Stomach smooth muscle (tissue), 2 donors: ENCODE data around the gene BRD4.
A peak's percentile ranks its signal among the peaks of the same experiment; 100 is the strongest.

ENCODE experiments used
- H3K27ac ChIP-seq: one replicate; pipeline ENCODE4 v1.7.0; 2013; ENCODE audit warnings: mild to moderate bottlenecking, low read length, inconsistent platforms
- H3K27me3 ChIP-seq, 2 donors: one replicate each; pipeline ENCODE4 v1.7.0; 2013; ENCODE audit warnings: low read length in 2 of 2; ENCODE audit not compliant: insufficient read depth in 2 of 2, control insufficient read depth in 1 of 2
- H3K36me3 ChIP-seq, 2 donors: one replicate each; pipeline ENCODE4 v1.7.0; 2013; ENCODE audit warnings: low read length in 2 of 2; ENCODE audit not compliant: control insufficient read depth in 2 of 2, insufficient read depth in 2 of 2
- H3K4me1 ChIP-seq: one replicate; pipeline ENCODE4 v1.7.0; 2013; ENCODE audit warnings: low read length; ENCODE audit not compliant: control insufficient read depth, insufficient read depth
- H3K4me3 ChIP-seq, 2 donors: one replicate each; pipeline ENCODE4 v1.7.0; 2013; ENCODE audit warnings: low read length in 2 of 2
- H3K9ac ChIP-seq, 2 donors: one replicate each; pipeline ENCODE4 v1.7.0; 2013; ENCODE audit warnings: low read length in 2 of 2, mild to moderate bottlenecking in 1 of 2
- H3K9me3 ChIP-seq, 2 donors: one replicate each; pipeline ENCODE4 v1.7.0; 2013; ENCODE audit warnings: low read length in 2 of 2; ENCODE audit not compliant: control insufficient read depth in 2 of 2
- donor health status: healthy.
- donor health status: Pancreatic carcinoma.

Gene BRD4

GRCh38 chr19:15330801-15331418, 1.4 kb downstream of the BRD4 start:
- Histone ChIP-seq H3K9ac (peak overlapping the region; percentile 78 to 90), H3K9me3 (no peaks in the 10 kb centered on the region), H3K27ac (peak overlapping the region; percentile 62), H3K4me1 (peaks cover 39% of the 10 kb centered on the region), H3K36me3 (no peaks in the 10 kb centered on the region), H3K4me3 (peak overlapping the region; percentile 88 to 92), H3K27me3 (no peaks in the 10 kb centered on the region)

- H3K4me3 ChIP-seq = no peak overlapping the region
- no peaks in the 10 kb centered on the region for H3K9me3 ChIP-seq
- no peaks in the 10 kb centered on the region for H3K36me3 ChIP-seq
- H3K9ac ChIP-seq = no peak overlapping the region
- no peaks in the 10 kb centered on the region for H3K27me3 ChIP-seq
- no peak overlapping the region for H3K27ac ChIP-seq
- peaks cover 61% of the 10 kb centered on the region for H3K4me1 ChIP-seq
Observed at GRCh38 chr19:15328312-15328711, 4.0 kb downstream of the BRD4 start.

- Histone ChIP-seq H3K9me3 (no peaks in the 10 kb centered on the region), H3K9ac (no peak overlapping the region), H3K27me3 (no peaks in the 10 kb centered on the region), H3K27ac (peak overlapping the region; percentile 46), H3K36me3 (no peaks in the 10 kb centered on the region), H3K4me1 (peaks cover 60% of the 10 kb centered on the region), H3K4me3 (peak overlapping the region; percentile 4 to 44)
Observed at GRCh38 chr19:15324791-15325519, 7.4 kb downstream of the BRD4 start.

- peaks cover 68% of the 10 kb centered on the region for H3K4me1 ChIP-seq
- H3K9ac ChIP-seq = peak overlapping the region in 1 of 2 donors; percentile 29
- H3K27me3 ChIP-seq = no peaks in the 10 kb centered on the region
- H3K36me3 ChIP-seq = no peaks in the 10 kb centered on the region
- H3K9me3 ChIP-seq = no peaks in the 10 kb centered on the region
- H3K4me3 ChIP-seq = peak overlapping the region; percentile 15 to 25
- H3K27ac ChIP-seq = peak overlapping the region; percentile 49
Observed at GRCh38 chr19:15323496-15324235, 8.7 kb downstream of the BRD4 start.

DNA sequence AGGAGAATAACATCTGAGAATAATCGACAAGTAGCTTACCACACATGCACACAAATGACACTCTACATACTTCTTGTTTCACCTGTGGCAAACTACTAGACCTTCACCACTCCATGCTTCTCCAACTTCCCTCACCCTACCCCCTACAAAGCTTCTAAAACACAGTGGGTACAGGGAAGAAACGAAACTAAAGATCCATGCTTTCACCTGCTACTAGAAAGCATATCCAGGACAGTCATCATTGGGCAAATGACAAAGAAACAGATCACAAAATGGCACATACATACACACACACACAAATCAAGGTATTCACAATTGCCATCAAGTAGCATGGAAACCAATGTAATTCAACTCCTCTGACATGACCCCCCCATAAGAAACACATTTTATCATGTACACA, 10.6 kb downstream of the BRD4 start:
- Histone ChIP-seq H3K27me3 (no peaks in the 10 kb centered on the region), H3K4me1 (peaks cover 72% of the 10 kb centered on the region), H3K36me3 (no peaks in the 10 kb centered on the region), H3K9ac (no peak overlapping the region), H3K9me3 (no peaks in the 10 kb centered on the region), H3K4me3 (no peak overlapping the region), H3K27ac (peak overlapping the region; percentile 12)

DNA sequence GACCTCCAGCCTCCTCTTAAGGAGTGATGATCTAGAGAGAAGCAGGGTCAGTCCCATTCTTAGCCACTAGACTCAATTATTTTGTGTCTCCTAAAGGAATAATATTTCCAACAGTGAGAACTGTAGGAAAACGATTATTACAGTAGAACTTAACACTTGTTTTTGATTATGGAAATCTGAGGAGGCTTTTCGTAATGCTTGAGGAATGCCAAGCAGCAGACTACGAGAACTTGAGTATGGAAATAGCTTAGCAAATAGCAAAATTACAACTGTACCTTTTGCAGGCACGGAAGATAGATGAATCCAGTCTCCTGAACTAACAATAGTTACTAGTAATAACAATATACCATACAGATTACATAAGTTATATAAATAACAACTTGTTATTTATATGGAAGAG, 12.2 kb downstream of the BRD4 start:
- no peaks in the 10 kb centered on the region for H3K36me3 ChIP-seq
- no peak overlapping the region for H3K27ac ChIP-seq
- peaks cover 66% of the 10 kb centered on the region for H3K4me1 ChIP-seq
- H3K4me3 ChIP-seq = peak overlapping the region in 1 of 2 donors; percentile 23
- no peaks in the 10 kb centered on the region for H3K9me3 ChIP-seq
- H3K27me3 ChIP-seq = no peaks in the 10 kb centered on the region
- no peak overlapping the region for H3K9ac ChIP-seq

- Histone ChIP-seq H3K27ac (no peak overlapping the region), H3K9me3 (no peaks in the 10 kb centered on the region), H3K36me3 (no peaks in the 10 kb centered on the region), H3K9ac (no peak overlapping the region), H3K4me1 (peaks cover 62% of the 10 kb centered on the region), H3K27me3 (no peaks in the 10 kb centered on the region), H3K4me3 (peak overlapping the region in 1 of 2 donors; percentile 18)
Observed at GRCh38 chr19:15318241-15318691, 14.1 kb downstream of the BRD4 start.

- Histone ChIP-seq H3K9ac (no peak overlapping the region), H3K36me3 (no peaks in the 10 kb centered on the region), H3K4me1 (peaks cover 61% of the 10 kb centered on the region), H3K27me3 (no peaks in the 10 kb centered on the region), H3K9me3 (no peaks in the 10 kb centered on the region), H3K4me3 (peak overlapping the region in 1 of 2 donors; percentile 22), H3K27ac (no peak overlapping the region)
Observed at GRCh38 chr19:15317392-15318071, 14.8 kb downstream of the BRD4 start.

DNA sequence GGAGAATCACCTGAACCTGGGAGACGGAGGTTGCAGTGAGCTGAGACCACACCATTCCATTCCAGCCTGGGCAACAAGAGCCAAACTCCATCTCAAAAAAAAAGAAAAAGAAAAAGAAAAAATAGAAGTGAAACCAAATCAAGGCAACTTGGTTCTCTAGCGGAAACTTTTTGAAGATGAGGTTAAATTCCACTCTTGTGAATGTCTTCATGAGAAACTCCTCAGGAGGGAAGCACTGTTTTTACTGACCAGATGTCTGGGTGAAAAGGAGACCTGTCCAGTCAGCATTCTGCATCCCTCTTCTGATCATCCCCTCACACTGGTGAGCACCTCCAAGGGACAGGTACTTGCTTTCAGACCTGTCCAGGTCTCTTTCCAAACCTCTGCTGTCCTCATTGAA, 15.8 kb downstream of the BRD4 start:
- Histone ChIP-seq H3K9ac (no peak overlapping the region), H3K4me1 (peaks cover 59% of the 10 kb centered on the region), H3K27ac (no peak overlapping the region), H3K4me3 (peak overlapping the region in 1 of 2 donors; percentile 22), H3K36me3 (no peaks in the 10 kb centered on the region), H3K9me3 (no peaks in the 10 kb centered on the region), H3K27me3 (no peaks in the 10 kb centered on the region)

DNA sequence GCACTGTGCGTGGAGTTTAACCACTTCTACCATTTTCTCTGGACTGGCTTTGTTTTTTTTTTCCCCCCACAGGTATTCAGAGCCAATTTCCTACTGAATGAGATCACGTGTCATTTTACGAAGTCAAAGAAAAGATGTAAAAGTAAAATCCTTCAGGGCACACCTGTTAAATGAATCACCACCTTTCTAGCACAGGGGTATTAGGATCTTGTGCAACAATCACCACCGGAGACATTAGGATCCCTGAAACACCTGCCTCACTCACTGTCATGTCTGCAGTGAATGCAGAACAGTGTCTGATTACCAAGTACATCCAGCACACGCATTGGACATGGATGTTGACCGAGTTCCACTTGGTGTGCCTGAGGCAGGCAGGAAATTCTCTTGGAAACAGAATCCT, 17.2 kb downstream of the BRD4 start:
- peaks cover 56% of the 10 kb centered on the region for H3K4me1 ChIP-seq
- no peak overlapping the region for H3K4me3 ChIP-seq
- no peaks in the 10 kb centered on the region for H3K9me3 ChIP-seq
- no peaks in the 10 kb centered on the region for H3K36me3 ChIP-seq
- no peak overlapping the region for H3K27ac ChIP-seq
- no peak overlapping the region for H3K9ac ChIP-seq
- no peaks in the 10 kb centered on the region for H3K27me3 ChIP-seq
